HepG2 (cell line): ENCODE measurements around the gene SYNE2. TPM values are rescaled to one million over a fixed set of nuclear protein-coding genes. Genes with fewer than 3 reads are reported as not detected.

Experiments
- ATAC-seq: fragments of 200-7000 bp; cut with Tn5 transposase; 3 replicates; pipeline ENCODE4 v1.9.1; 2020; ENCODE audit warnings: mild to moderate bottlenecking, moderate library complexity
- BruUV-seq: library from RNA; stranded (reverse); fragments of 400-500 nt; replicated peaks from 2 replicates; lab custom pipeline; 2021; lab: Mats Ljungman, UMichigan
- CTCF ChIA-PET: fragments of 300-600 bp; formaldehyde crosslinking; extraction: SDS; loops from one replicate; lab custom pipeline; 2021; ENCODE audit warnings: low total read pairs, inconsistent platforms, low intra/inter-chr PET ratio; lab: Yijun Ruan, JAX
- POLR2A ChIA-PET: fragments of 350-600 bp; sonication (Branson Sonifier 250); formaldehyde crosslinking; loops from one replicate; lab custom pipeline; 2020; ENCODE audit warnings: antibody characterized with exemption, inconsistent platforms; lab: Yijun Ruan, JAX
- DNase-seq: peaks from one replicate; pipeline ENCODE4 v3.0.0-alpha.2; 2015; ENCODE audit warnings: low spot score
- FAIRE-seq: peaks from 3 replicates; lab custom pipeline; 2011; peaks lifted over from hg19 to GRCh38; lab: Jason Lieb, UNC
- H2AFZ ChIP-seq: one replicate; pipeline ENCODE4 v1.6.1; 2011; ENCODE audit warnings: low read length, inconsistent platforms
- H3K27ac ChIP-seq: fragments of 300-600 bp; 3 replicates; pipeline ENCODE4 v1.8.0; 2011; ENCODE audit warnings: mixed run types, mild to moderate bottlenecking, mixed read lengths, low read length, inconsistent platforms; ENCODE audit not compliant: insufficient read depth; ENCODE audit errors: extremely low read length
- H3K27me3 ChIP-seq, 2 experiments: fragments of 200-600 bp in 1 of 2; 2 replicates in 1 of 2; 3 replicates in 1 of 2; pipeline versions ENCODE4 v1.6.0 to v1.8.0; 2011; ENCODE audit warnings: low read length in 2 of 2, mild to moderate bottlenecking in 2 of 2, moderate library complexity in 2 of 2, inconsistent platforms in 1 of 2; ENCODE audit not compliant: insufficient read depth in 2 of 2, control insufficient read depth in 1 of 2
- H3K36me3 ChIP-seq, 2 experiments: fragments of 200-600 bp in 1 of 2; replicated peaks in 1 of 2; 2 replicates in 1 of 2; 3 replicates in 1 of 2; pipeline versions ENCODE4 v1.5.1 to v1.8.0; 2011; ENCODE audit warnings: low read length in 2 of 2, inconsistent platforms in 1 of 2; ENCODE audit not compliant: insufficient read depth in 2 of 2, control insufficient read depth in 1 of 2
- H3K4me1 ChIP-seq: 2 replicates; pipeline ENCODE4 v1.5.1; 2012; ENCODE audit warnings: low read length, inconsistent platforms; ENCODE audit not compliant: insufficient read depth
- H3K4me2 ChIP-seq: 2 replicates; pipeline ENCODE4 v1.6.0; 2011; ENCODE audit warnings: low read depth, low read length, inconsistent platforms
- H3K4me3 ChIP-seq, 3 experiments: fragments of 200-600 bp in 1 of 3; sonication (generic), shearing (Covaris generic) in 1 of 3; replicated peaks in 1 of 3; 2 replicates each; pipeline ENCODE4 v1.5.1; 2011 to 2016; ENCODE audit warnings: low read length in 3 of 3, inconsistent platforms in 2 of 3, low read depth in 2 of 3, mild to moderate bottlenecking in 2 of 3, control low read depth in 1 of 3, mixed read lengths in 1 of 3; ENCODE audit not compliant: insufficient read depth in 1 of 3
- H3K79me2 ChIP-seq: one replicate; pipeline ENCODE4 v1.6.1; 2011; ENCODE audit warnings: low read length, inconsistent platforms; ENCODE audit not compliant: insufficient read depth
- H3K9ac ChIP-seq: 2 replicates; pipeline ENCODE4 v1.6.0; 2011; ENCODE audit warnings: mild to moderate bottlenecking, low read depth, low read length, inconsistent platforms; ENCODE audit not compliant: insufficient read depth
- H3K9me3 ChIP-seq: 2 replicates; pipeline ENCODE4 v1.5.1; 2012; ENCODE audit warnings: mild to moderate bottlenecking, low read length
- H4K20me1 ChIP-seq: 2 replicates; pipeline ENCODE4 v1.6.0; 2011; ENCODE audit warnings: inconsistent platforms, mild to moderate bottlenecking, low read length, moderate library complexity; ENCODE audit not compliant: insufficient read depth
- DBP ChIP-seq: sonication (generic); formaldehyde crosslinking; IDR thresholded peaks from 2 replicates; pipeline ENCODE4 v1.4.0; 2020; ENCODE audit warnings: missing genetic modification reagents; ENCODE audit errors: not compliant biosample characterization
- RCOR2 ChIP-seq: IDR thresholded peaks from 2 replicates; pipeline ENCODE4 v1.6.1; 2016; ENCODE audit warnings: missing biosample characterization, missing genetic modification reagents
- REXO4 ChIP-seq: sonication (generic); formaldehyde crosslinking; IDR thresholded peaks from 2 replicates; pipeline ENCODE4 v1.8.0; 2022; ENCODE audit warnings: missing genetic modification reagents, mild to moderate bottlenecking, borderline replicate concordance
- THAP9 ChIP-seq: sonication (generic); formaldehyde crosslinking; IDR thresholded peaks from 2 replicates; pipeline ENCODE4; 2020; ENCODE audit warnings: missing genetic modification reagents, mild to moderate bottlenecking, borderline replicate concordance
- THYN1 ChIP-seq: sonication (generic); formaldehyde crosslinking; IDR thresholded peaks from 2 replicates; pipeline ENCODE4 v1.8.1; 2023; ENCODE audit warnings: low read depth, mild to moderate bottlenecking, moderate library complexity, missing genetic modification reagents, borderline replicate concordance
- ZBTB33 ChIP-seq: sonication (generic); formaldehyde crosslinking; IDR thresholded peaks from 2 replicates; pipeline ENCODE4 v1.4.0; 2020; ENCODE audit warnings: missing genetic modification reagents
- ZFY ChIP-seq: sonication (generic); formaldehyde crosslinking; IDR thresholded peaks from 2 replicates; pipeline ENCODE4 v1.4.0; 2020; ENCODE audit warnings: missing genetic modification reagents
- WGBS: methylation state at CpG from one replicate; pipeline ENCODE4 v1.1.6; 2017; ENCODE audit warnings: low lambda C conversion rate; 5-methylcytosine and 5-hydroxymethylcytosine counted together
- in situ Hi-C: cut with HindIII; loops from 2 replicates; pipeline ENCODE4 v1.10.0; 2017; ENCODE audit warnings: low pct_unique_long_range_greater_than_20kb; ENCODE audit not compliant: extremely low pct_ligation_motif_present
- intact Hi-C: fragments of 100-400 bp; cut with micrococcal nuclease; formaldehyde crosslinking; loops from one replicate; pipeline ENCODE4 v1.10.0; 2022; ENCODE audit not compliant: unreplicated experiment
- polyA plus RNA-seq, 8 experiments: library from polyadenylated mRNA; depleted of rRNA in 3 of 8; stranded (reverse) in 7 of 8; unstranded in 1 of 8; fragments of >200 nt; fragmentation: Illumina TruSeq in 4 of 8; extraction: Trizol in 4 of 8; gene quantifications; 2 replicates each; pipeline versions ENCODE4 v1.2.1 to v1.2.3, GENCODE V29; 2011 to 2016; ENCODE audit warnings: low read depth in 4 of 8, missing spikeins in 1 of 8, mixed read lengths in 1 of 8; ENCODE audit not compliant: insufficient read depth in 1 of 8
- total RNA-seq, 5 experiments: library from RNA; depleted of rRNA; stranded (reverse); fragments of >200 nt; fragmentation: Illumina TruSeq; extraction: Trizol; gene quantifications; 2 replicates each; pipeline ENCODE4 v1.2.3, GENCODE V29; 2016; ENCODE audit warnings: low read depth in 1 of 5

SYNE2 gene
- total and polyA plus RNA-seq, 2 of the 13 experiments (the other 11 are each of a cell fraction or from before 2014, with no cell fraction given), result 6.2 to 13.3 TPM

GRCh38 chr14:64202716-64203115, 349.9 kb downstream of the SYNE2 start:
- intact Hi-C loops, result no loop called here
- in situ Hi-C loops, result no loop called here
- CTCF ChIA-PET, result no interaction called here

GRCh38 chr14:64203366-64204006, 350.7 kb downstream of the SYNE2 start:
- 92% methylated on average over 4 of the region's 4 CpGs for WGBS
- Histone ChIP-seq H4K20me1 (no peaks in the 10 kb centered on the region), H3K9me3 (no peaks in the 10 kb centered on the region), H3K4me1 (no peaks in the 10 kb centered on the region), H2AFZ (no peak overlapping the region), H3K36me3 (no peaks in the 10 kb centered on the region), H3K9ac (no peak overlapping the region), H3K27me3 (no peaks in the 10 kb centered on the region), H3K4me3 (no peak overlapping the region), H3K79me2 (no peaks in the 10 kb centered on the region), H3K4me2 (no peak overlapping the region), H3K27ac (no peak overlapping the region)
- BruUV-seq, result no TSS peak
- intact Hi-C loops (no loop called here), in situ Hi-C loops (no loop called here)
- no peak for DNase-seq
- TF ChIP-seq REXO4 (no peak), DBP (CRISPR knock-in tag) (no peak), THAP9 (no peak)
- POLR2A ChIA-PET, result no interaction called here
- CTCF ChIA-PET, result no interaction called here
- no peak for FAIRE-seq
- no peak for ATAC-seq

More at GRCh38 chr14:64202716-64203115, 349.9 kb downstream of the SYNE2 start:
- Histone ChIP-seq H2AFZ (no peak overlapping the region), H3K27ac (no peak overlapping the region), H3K27me3 (no peaks in the 10 kb centered on the region), H3K4me2 (no peak overlapping the region), H3K9me3 (no peaks in the 10 kb centered on the region), H3K4me1 (no peaks in the 10 kb centered on the region), H3K79me2 (no peaks in the 10 kb centered on the region), H4K20me1 (no peaks in the 10 kb centered on the region), H3K9ac (no peak overlapping the region), H3K4me3 (no peak overlapping the region), H3K36me3 (no peaks in the 10 kb centered on the region)
- 89% methylated on average over 10 of the region's 10 CpGs for WGBS
- POLR2A ChIA-PET, result no interaction called here
- TF ChIP-seq THYN1 (CRISPR knock-in tag) (no peak), ZBTB33 (CRISPR knock-in tag) (no peak), ZFY (no peak), RCOR2 (CRISPR knock-in tag) (no peak)
- ATAC-seq (no peak), DNase-seq (no peak), FAIRE-seq (no peak)
- BruUV-seq, result no TSS peak
